ENCODE data around the gene SCAI.
A peak's percentile ranks its signal among the peaks of the same experiment; 100 is the strongest.
"Not testable (repeated sequence)": the region's sequence is repeated elsewhere in the genome, so short reads cannot be mapped to it uniquely, and the experiment has no call there.

The SCAI gene

GRCh38 chr9:124940521-124940893 is 202.8 kb downstream of the SCAI start:
- DNase-seq: no peak

- no peak for DNase-seq
Observed at GRCh38 chr9:124939944-124940343, 203.4 kb downstream of the SCAI start.

- DNase-seq: no peak
Observed at GRCh38 chr9:124934290-124934689, 209.0 kb downstream of the SCAI start.

- no peak for DNase-seq
Observed at GRCh38 chr9:124932333-124932732, 211.0 kb downstream of the SCAI start.

- DNase-seq: no peak
Observed at GRCh38 chr9:124929464-124929863, 213.9 kb downstream of the SCAI start.

GRCh38 chr9:124928116-124928515 is 215.2 kb downstream of the SCAI start:
- DNase-seq: no peak

GRCh38 chr9:124920394-124920793 is 222.9 kb downstream of the SCAI start:
- DNase-seq: not testable (repeated sequence)

GRCh38 chr9:124914753-124915405 is 228.4 kb downstream of the SCAI start:
- no peak for DNase-seq

GRCh38 chr9:124913378-124913777 is 229.9 kb downstream of the SCAI start:
- no peak for DNase-seq

GRCh38 chr9:124911766-124912165 is 231.6 kb downstream of the SCAI start:
- no peak for DNase-seq

- no peak for DNase-seq
Observed at GRCh38 chr9:124908098-124908497, 235.2 kb downstream of the SCAI start.

GRCh38 chr9:124906966-124907365 is 236.4 kb downstream of the SCAI start:
- DNase-seq: no peak

- DNase-seq: no peak
Observed at GRCh38 chr9:124899845-124900244, 243.5 kb downstream of the SCAI start.

GRCh38 chr9:124897570-124898460 is 245.5 kb downstream of the SCAI start:
- DNase-seq: no peak

- peak; percentile 39 for DNase-seq
Observed at GRCh38 chr9:124894741-124895170, 248.6 kb downstream of the SCAI start.

GRCh38 chr9:124894035-124894740 is 249.1 kb downstream of the SCAI start:
- DNase-seq: no peak
